Muscle of leg (tissue), 16 donors: ENCODE data around the gene NCOA4. TPM values are rescaled to one million over a fixed set of nuclear protein-coding genes. Genes with fewer than 3 reads are reported as not detected.

Source experiments
- DNase-seq: peaks from one replicate; pipeline ENCODE4 v3.0.0; 2013
- H3K27ac ChIP-seq: one replicate; pipeline ENCODE4 v1.5.1; 2013; ENCODE audit warnings: mild to moderate bottlenecking, low read length, control low read depth
- H3K27me3 ChIP-seq: one replicate; pipeline ENCODE4 v1.6.1; 2013; ENCODE audit warnings: low read length; ENCODE audit not compliant: control insufficient read depth, insufficient read depth
- H3K36me3 ChIP-seq: one replicate; pipeline ENCODE4 v1.6.1; 2013; ENCODE audit warnings: low read length; ENCODE audit not compliant: control insufficient read depth, insufficient read depth
- H3K4me1 ChIP-seq: one replicate; pipeline ENCODE4 v1.6.1; 2013; ENCODE audit warnings: low read length; ENCODE audit not compliant: control insufficient read depth, insufficient read depth
- H3K4me3 ChIP-seq: one replicate; pipeline ENCODE4 v1.5.1; 2013; ENCODE audit warnings: low read length, control low read depth
- H3K9me3 ChIP-seq: replicated peaks from 2 replicates; pipeline ENCODE4 v1.6.1; 2013; ENCODE audit warnings: low read depth, low read length; ENCODE audit not compliant: control insufficient read depth
- WGBS: methylation state at CpG from one replicate; pipeline ENCODE4 v1.1.5; 2013; ENCODE audit warnings: missing lambda C conversion rate; ENCODE audit not compliant: insufficient coverage; 5-methylcytosine and 5-hydroxymethylcytosine counted together
- long read RNA-seq, 11 donors: transcript quantifications; one replicate each; lab custom pipeline, GENCODE V29; 2026
- polyA plus RNA-seq, 8 donors: library from polyadenylated mRNA; unstranded; fragments of 120-200 nt; gene quantifications; one replicate each; pipeline versions ENCODE4 v1.2.1 to v1.2.3, GENCODE V29; 2013; ENCODE audit warnings: inconsistent platforms in 1 of 8, low replicate concordance in 1 of 8; ENCODE audit not compliant: insufficient read length in 8 of 8, insufficient read depth in 1 of 8
- total RNA-seq: library from RNA; stranded (reverse); fragments of 120-200 nt; gene quantifications from one replicate; pipeline ENCODE4 v1.2.4, GENCODE V29; 2013

The NCOA4 gene
- total RNA-seq = 135 TPM
- 100 to 1,000 TPM in 7 of 8 donors, 10 to 100 TPM in 1; 95.3 to 133 (median 119) TPM for polyA plus RNA-seq
- long read RNA-seq, donor 1, transcript NCOA4-204 (10 exons, 3,549 nt) = major isoform, 8 of 9 reads
- long read RNA-seq, donor 1, partial matches to known transcripts = 0 of 9 reads
- long read RNA-seq, donor 1, other reads (novel, unspliced or antisense) = 0 of 9 reads
- long read RNA-seq, donor 2, partial matches to known transcripts = 0 of 2 reads
- long read RNA-seq, donor 2, other reads (novel, unspliced or antisense) = 0 of 2 reads
- long read RNA-seq, donor 3, transcript NCOA4-204 (10 exons, 3,549 nt) = major isoform, 15 of 31 reads
- long read RNA-seq, donor 3, partial matches to known transcripts = 15 of 31 reads
- long read RNA-seq, donor 3, other reads (novel, unspliced or antisense) = 0 of 31 reads
- long read RNA-seq, donor 4, transcript NCOA4-204 (10 exons, 3,549 nt) = major isoform, 8 of 52 reads
- long read RNA-seq, donor 4, partial matches to known transcripts = 44 of 52 reads
- long read RNA-seq, donor 4, other reads (novel, unspliced or antisense) = 0 of 52 reads
- long read RNA-seq, donor 5, transcript NCOA4-204 (10 exons, 3,549 nt) = major isoform, 29 of 84 reads
- long read RNA-seq, donor 5, partial matches to known transcripts = 51 of 84 reads
- long read RNA-seq, donor 5, other reads (novel, unspliced or antisense) = 0 of 84 reads
- long read RNA-seq, donor 6, transcript NCOA4-204 (10 exons, 3,549 nt) = major isoform, 19 of 76 reads
- long read RNA-seq, donor 6, partial matches to known transcripts = 53 of 76 reads
- long read RNA-seq, donor 6, other reads (novel, unspliced or antisense) = 0 of 76 reads
- long read RNA-seq, donor 7, transcript NCOA4-204 (10 exons, 3,549 nt) = major isoform, 8 of 40 reads
- long read RNA-seq, donor 7, partial matches to known transcripts = 31 of 40 reads
- long read RNA-seq, donor 7, other reads (novel, unspliced or antisense) = 0 of 40 reads
- long read RNA-seq, donor 8, transcript NCOA4-204 (10 exons, 3,549 nt) = major isoform, 8 of 38 reads
- long read RNA-seq, donor 8, partial matches to known transcripts = 29 of 38 reads
- long read RNA-seq, donor 8, other reads (novel, unspliced or antisense) = 0 of 38 reads
- long read RNA-seq, donor 9, transcript NCOA4-204 (10 exons, 3,549 nt) = major isoform, 6 of 28 reads
- long read RNA-seq, donor 9, partial matches to known transcripts = 22 of 28 reads
- long read RNA-seq, donor 9, other reads (novel, unspliced or antisense) = 0 of 28 reads
- long read RNA-seq, donor 10, transcript NCOA4-207 (10 exons, 3,489 nt) = minor isoform, 6 of 67 reads
- long read RNA-seq, donor 10, transcript NCOA4-204 (10 exons, 3,549 nt) = major isoform, 19 of 67 reads
- long read RNA-seq, donor 10, partial matches to known transcripts = 42 of 67 reads
- long read RNA-seq, donor 10, other reads (novel, unspliced or antisense) = 0 of 67 reads
- long read RNA-seq, donor 11, transcript NCOA4-204 (10 exons, 3,549 nt) = major isoform, 12 of 46 reads
- long read RNA-seq, donor 11, partial matches to known transcripts = 31 of 46 reads
- long read RNA-seq, donor 11, other reads (novel, unspliced or antisense) = 0 of 46 reads

GRCh38 chr10:46030091-46030937 is at the start of gene NCOA4:
Gene NCOA4 (minus strand): TSS chr10:46030623. CDS start chr10:46016680, 13,943 bp downstream.
- Histone ChIP-seq H3K4me3 (peak within 1 kb of the TSS; percentile 98), H3K27me3 (no peaks in the 10 kb centered on the region), H3K36me3 (peaks cover 2% of the 10 kb centered on the region), H3K9me3 (no peaks in the 10 kb centered on the region), H3K27ac (peak within 1 kb of the TSS; percentile 92), H3K4me1 (peaks cover 10% of the 10 kb centered on the region)
- under 1% methylated on average over 44 of the region's 59 CpGs for WGBS
- DNase-seq = peak; percentile 99

GRCh38 chr10:46079831-46080585 is 49.6 kb upstream of the NCOA4 start:
- H3K27ac ChIP-seq = no peak overlapping the region
- H3K9me3 ChIP-seq = no peaks in the 10 kb centered on the region
- no peak overlapping the region for H3K4me3 ChIP-seq
- H3K36me3 ChIP-seq = no peaks in the 10 kb centered on the region
- WGBS = 90% methylated on average over 1 of the region's 4 CpGs
- H3K4me1 ChIP-seq = no peaks in the 10 kb centered on the region
- H3K27me3 ChIP-seq = no peaks in the 10 kb centered on the region
- DNase-seq = no peak

GRCh38 chr10:46077731-46078413 is 47.4 kb upstream of the NCOA4 start:
- Histone ChIP-seq H3K27me3 (no peaks in the 10 kb centered on the region), H3K4me3 (no peak overlapping the region), H3K9me3 (no peaks in the 10 kb centered on the region), H3K27ac (no peak overlapping the region), H3K36me3 (no peaks in the 10 kb centered on the region), H3K4me1 (no peaks in the 10 kb centered on the region)
- 48% methylated on average over 2 of the region's 5 CpGs for WGBS
- DNase-seq = no peak

GRCh38 chr10:46077141-46077554 is 46.7 kb upstream of the NCOA4 start:
- Histone ChIP-seq H3K9me3 (no peaks in the 10 kb centered on the region), H3K27ac (no peak overlapping the region), H3K36me3 (no peaks in the 10 kb centered on the region), H3K4me3 (no peak overlapping the region), H3K4me1 (no peaks in the 10 kb centered on the region), H3K27me3 (no peaks in the 10 kb centered on the region)
- no peak for DNase-seq
- no CpG with 5 or more reads among the region's 4 CpGs for WGBS

GRCh38 chr10:46075869-46076268 is 45.4 kb upstream of the NCOA4 start:
- DNase-seq = no peak
- Histone ChIP-seq H3K9me3 (no peaks in the 10 kb centered on the region), H3K36me3 (no peaks in the 10 kb centered on the region), H3K4me3 (no peak overlapping the region), H3K27ac (no peak overlapping the region), H3K4me1 (no peaks in the 10 kb centered on the region), H3K27me3 (no peaks in the 10 kb centered on the region)
- WGBS = 79% methylated on average over 3 of the region's 3 CpGs

GRCh38 chr10:46074196-46074946 is 43.9 kb upstream of the NCOA4 start:
- Histone ChIP-seq H3K36me3 (no peaks in the 10 kb centered on the region), H3K9me3 (no peaks in the 10 kb centered on the region), H3K4me3 (no peak overlapping the region), H3K27me3 (no peaks in the 10 kb centered on the region), H3K27ac (no peak overlapping the region), H3K4me1 (no peaks in the 10 kb centered on the region)
- DNase-seq = no peak
- WGBS = 25% methylated on average over 2 of the region's 4 CpGs

GRCh38 chr10:46073564-46073963 is 43.1 kb upstream of the NCOA4 start:
- Histone ChIP-seq H3K4me1 (no peaks in the 10 kb centered on the region), H3K36me3 (no peaks in the 10 kb centered on the region), H3K27ac (no peak overlapping the region), H3K27me3 (no peaks in the 10 kb centered on the region), H3K9me3 (no peaks in the 10 kb centered on the region), H3K4me3 (no peak overlapping the region)
- DNase-seq = no peak
- WGBS = no CpG with 5 or more reads among the region's 1 CpG

- WGBS = 20% methylated on average over 5 of the region's 6 CpGs
- Histone ChIP-seq H3K36me3 (no peaks in the 10 kb centered on the region), H3K27ac (no peak overlapping the region), H3K27me3 (no peaks in the 10 kb centered on the region), H3K9me3 (no peaks in the 10 kb centered on the region), H3K4me1 (no peaks in the 10 kb centered on the region), H3K4me3 (no peak overlapping the region)
- DNase-seq = no peak
Observed at GRCh38 chr10:46070749-46071148, 40.3 kb upstream of the NCOA4 start.
